T-helper 2 cell (primary cell): ENCODE measurements around the gene SCG2.
A peak's percentile ranks its signal among the peaks of the same experiment; 100 is the strongest.

Experiments used
- DNase-seq, 5 experiments: peaks; one replicate each; pipeline versions ENCODE4 v3.0.0 to v3.0.0-alpha.2; 2012 to 2022

The SCG2 gene

DNA sequence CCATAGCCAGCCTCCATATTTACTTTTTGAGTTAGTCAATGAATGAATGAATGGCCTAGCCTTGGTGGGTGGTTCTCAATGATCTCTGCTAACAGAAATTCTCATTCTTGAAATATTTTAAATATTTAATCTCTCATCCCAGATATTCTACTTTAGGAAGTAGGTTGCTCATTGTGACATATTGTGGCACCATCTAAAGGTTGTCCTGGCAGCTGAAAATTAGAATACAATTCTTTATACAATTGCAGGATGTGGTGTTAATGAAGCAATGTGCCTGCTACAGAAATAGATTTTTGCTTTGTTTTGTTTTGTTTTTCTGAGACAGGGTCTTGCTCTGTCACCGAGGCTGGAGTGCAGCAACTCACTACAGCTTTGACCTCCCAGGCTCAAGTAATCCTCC is 35.8 kb downstream of the SCG2 start:
- DNase-seq, result no peak

DNA sequence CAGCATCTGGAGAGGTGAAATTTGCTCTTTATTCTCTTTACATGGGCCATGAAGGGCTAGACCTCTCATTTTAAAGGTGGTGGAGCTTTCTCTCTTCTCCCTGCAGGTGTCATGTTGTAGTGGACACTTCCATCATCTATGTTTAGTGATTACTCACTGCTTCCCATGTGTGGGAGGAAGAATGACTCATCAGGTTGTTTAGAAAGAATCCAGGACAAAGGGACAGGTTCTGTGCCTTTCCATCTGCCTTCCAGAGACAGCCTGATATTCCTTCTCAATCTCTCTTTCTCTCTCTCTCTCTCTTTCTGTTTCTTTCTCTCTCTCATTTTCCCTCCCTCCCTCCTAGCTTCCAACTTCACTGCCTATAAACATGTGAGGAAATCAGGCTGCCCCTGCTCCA is 38.7 kb downstream of the SCG2 start:
- no peak for DNase-seq

DNA sequence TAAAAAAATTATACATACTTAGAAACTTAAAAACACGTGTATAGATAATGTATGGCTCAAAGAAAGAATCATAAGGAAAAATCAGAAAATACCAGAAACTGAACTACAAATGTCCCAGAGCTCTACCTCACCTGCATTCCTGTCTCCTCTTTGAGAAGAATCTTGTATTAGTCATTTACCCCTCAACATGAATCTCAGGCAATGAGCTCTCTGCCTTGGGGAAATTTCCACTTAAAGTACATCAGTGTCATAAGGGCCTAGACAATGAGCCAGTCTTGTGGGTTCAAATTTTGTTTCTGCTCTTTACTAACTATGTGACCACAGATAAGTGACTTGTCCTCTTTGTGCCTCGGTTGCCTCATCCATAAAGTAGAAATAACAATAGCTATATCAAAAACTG is 40.1 kb downstream of the SCG2 start:
- no peak for DNase-seq

GRCh38 chr2:223560749-223561435 is 41.3 kb downstream of the SCG2 start:
- DNase-seq, result no peak

GRCh38 chr2:223558970-223559369 is 43.2 kb downstream of the SCG2 start:
- DNase-seq, result peak in 1 of 5 experiments; percentile 61

- DNase-seq, result no peak
These were observed 47.2 kb downstream of the SCG2 start for GRCh38 chr2:223554923-223555322.

- no peak for DNase-seq
These were observed 52.9 kb downstream of the SCG2 start for GRCh38 chr2:223549215-223549614.

- DNase-seq, result no peak
These were observed 54.0 kb downstream of the SCG2 start for GRCh38 chr2:223548194-223548593.
